Measurements from ENCODE around the gene SORCS2. TPM values are rescaled to one million over a fixed set of nuclear protein-coding genes. Genes with fewer than 3 reads are reported as not detected.

The SORCS2 gene
- total RNA-seq, 1 donor from 2014 or later, result 10.9 TPM

DNA sequence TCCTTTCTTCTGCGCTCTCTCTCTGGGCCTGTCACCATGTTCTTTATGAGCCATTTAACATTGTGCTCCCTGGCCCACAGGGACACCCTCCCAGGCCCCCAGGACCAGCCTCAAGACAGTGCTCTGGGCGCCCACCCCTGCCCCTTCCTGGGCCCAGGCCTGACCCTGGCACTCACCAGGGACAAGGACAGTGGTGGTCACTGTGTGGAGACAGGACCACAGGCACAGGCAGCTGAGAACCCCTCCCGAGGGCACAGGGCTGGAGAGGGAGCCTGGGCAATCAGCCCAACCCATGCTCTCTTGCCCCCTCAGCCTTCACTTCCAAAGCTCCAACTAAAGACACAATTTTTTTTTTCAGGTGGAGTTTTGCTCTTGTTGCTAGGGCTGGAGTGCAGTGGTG, 460.6 kb downstream of the SORCS2 start:
- H3K27me3 Mint-ChIP-seq (ENCODE audit: low read depth), result peaks cover 7% of the 10 kb centered on the region
- no peak for TF ChIP-seq CTCF (IDR thresholded peaks at IDR 0.05)
- peak; percentile 69 for DNase-seq (ENCODE audit: low spot score)
- H3K27ac Mint-ChIP-seq (ENCODE audit: unreplicated experiment), result no peak overlapping the region
- H3K4me1 Mint-ChIP-seq (ENCODE audit: low read depth), result peaks cover 36% of the 10 kb centered on the region
- no peak overlapping the region for H3K4me3 Mint-ChIP-seq (ENCODE audit: unreplicated experiment)
- no peaks in the 10 kb centered on the region for H3K36me3 Mint-ChIP-seq (ENCODE audit: low read depth)
- H3K9me3 Mint-ChIP-seq (ENCODE audit: low read depth), result no peaks in the 10 kb centered on the region

GRCh38 chr4:7653510-7654369, 461.4 kb downstream of the SORCS2 start:
- peak; percentile 83 for DNase-seq (ENCODE audit: low spot score)
- Mint-ChIP-seq H3K4me1 (ENCODE audit: low read depth) (peaks cover 31% of the 10 kb centered on the region), H3K4me3 (ENCODE audit: unreplicated experiment) (no peak overlapping the region), H3K36me3 (ENCODE audit: low read depth) (no peaks in the 10 kb centered on the region), H3K9me3 (ENCODE audit: low read depth) (no peaks in the 10 kb centered on the region), H3K27me3 (ENCODE audit: low read depth) (peaks cover 4% of the 10 kb centered on the region), H3K27ac (ENCODE audit: unreplicated experiment) (no peak overlapping the region)
- no peak for TF ChIP-seq CTCF (IDR thresholded peaks at IDR 0.05)

DNA sequence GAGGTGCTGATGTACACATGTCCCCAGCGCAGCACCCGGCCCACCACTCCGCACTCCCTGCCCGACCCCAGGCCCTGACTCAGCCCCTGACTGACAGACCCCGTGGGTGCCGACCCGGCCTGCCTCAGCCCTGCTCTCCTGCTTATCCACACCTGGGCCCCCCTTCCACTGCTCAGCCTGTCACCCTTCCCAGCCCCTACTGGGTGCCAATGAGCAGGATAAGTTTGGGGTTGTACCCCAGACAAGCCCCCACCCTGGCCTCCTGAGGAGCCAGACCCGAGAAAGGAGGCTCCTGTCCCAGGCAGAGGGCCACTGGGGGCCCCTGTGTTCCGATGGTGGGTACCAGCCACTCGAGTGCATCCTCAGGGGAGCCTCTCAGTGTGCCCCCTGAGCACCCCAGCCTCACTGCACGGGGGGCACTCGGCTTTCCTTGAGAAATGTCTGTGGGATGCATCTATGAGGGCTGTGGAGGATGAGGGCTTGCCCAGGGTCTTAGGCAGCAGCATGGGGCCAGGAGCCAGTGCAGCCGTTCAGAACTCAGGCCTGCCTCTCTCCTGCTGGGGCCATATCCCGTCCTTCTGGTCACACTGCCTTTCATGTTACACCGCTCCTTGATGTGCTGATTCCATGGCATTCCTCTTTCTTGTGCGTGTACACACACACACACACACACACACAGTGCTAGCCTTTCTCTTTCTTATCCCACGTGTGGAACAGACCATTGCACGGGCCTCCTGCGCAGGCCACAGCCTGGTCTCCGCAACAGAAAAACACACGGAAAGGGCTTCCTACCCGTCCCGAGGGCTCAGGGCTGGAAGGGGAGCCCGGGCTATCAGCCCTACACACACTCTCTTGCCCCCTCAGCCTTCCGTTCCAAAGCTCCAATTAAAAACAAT, 462.5 kb downstream of the SORCS2 start:
- Mint-ChIP-seq H3K4me1 (ENCODE audit: low read depth) (peaks cover 29% of the 10 kb centered on the region), H3K27me3 (ENCODE audit: low read depth) (peaks cover 4% of the 10 kb centered on the region), H3K4me3 (ENCODE audit: unreplicated experiment) (no peak overlapping the region), H3K36me3 (ENCODE audit: low read depth) (no peaks in the 10 kb centered on the region), H3K9me3 (ENCODE audit: low read depth) (no peaks in the 10 kb centered on the region), H3K27ac (ENCODE audit: unreplicated experiment) (no peak overlapping the region)
- no peak for TF ChIP-seq CTCF (IDR thresholded peaks at IDR 0.05)
- DNase-seq (ENCODE audit: low spot score), result peak; percentile 94

DNA sequence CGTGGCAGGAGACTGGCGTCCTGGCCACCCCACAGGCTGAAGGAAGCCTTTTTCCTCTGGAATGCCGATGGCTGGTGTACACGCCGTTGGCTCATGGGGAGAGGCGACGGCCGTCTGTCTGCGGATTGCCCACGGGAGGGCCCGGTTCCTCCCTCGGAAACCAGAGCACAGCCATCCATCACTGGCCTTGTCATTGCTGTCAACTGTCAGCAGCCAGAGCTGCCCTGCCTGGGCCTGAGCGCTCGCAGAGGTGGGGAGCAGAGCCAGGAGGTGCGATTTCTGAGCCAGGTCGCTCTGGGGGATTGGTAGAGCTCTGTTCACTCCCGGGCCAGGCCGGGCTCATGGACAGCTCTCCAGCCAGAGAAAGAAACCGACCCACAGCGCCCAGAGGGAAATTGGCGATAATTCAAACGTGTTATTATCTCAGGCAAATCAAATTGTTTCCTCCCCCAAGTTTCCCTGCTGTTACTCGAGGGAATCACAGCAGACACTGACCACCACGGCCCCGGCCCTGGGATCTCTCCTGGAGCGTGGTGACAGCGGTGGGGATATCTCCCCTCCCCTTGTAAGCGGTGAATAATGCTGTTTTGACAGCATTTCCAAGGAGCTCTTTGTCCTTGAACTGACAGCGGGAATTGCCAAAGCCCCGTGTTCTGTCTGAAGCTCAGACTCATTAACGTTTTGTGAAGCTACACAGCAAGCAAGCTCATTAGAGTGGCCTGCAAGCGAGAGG, 463.3 kb downstream of the SORCS2 start:
- H3K4me1 Mint-ChIP-seq (ENCODE audit: low read depth), result peaks cover 25% of the 10 kb centered on the region
- H3K36me3 Mint-ChIP-seq (ENCODE audit: low read depth), result no peaks in the 10 kb centered on the region
- H3K9me3 Mint-ChIP-seq (ENCODE audit: low read depth), result no peaks in the 10 kb centered on the region
- H3K4me3 Mint-ChIP-seq (ENCODE audit: unreplicated experiment), result peak overlapping the region; percentile 19
- H3K27ac Mint-ChIP-seq (ENCODE audit: unreplicated experiment), result no peak overlapping the region
- peaks cover 4% of the 10 kb centered on the region for H3K27me3 Mint-ChIP-seq (ENCODE audit: low read depth)
- DNase-seq (ENCODE audit: low spot score), result peak; percentile 52
- TF ChIP-seq CTCF (IDR thresholded peaks at IDR 0.05), result no peak

Measured in chondrocyte (in vitro differentiated cells).